HG02981 (cell line): Measurements from ENCODE around the gene FGF22.
"Not testable (repeated sequence)": the region's sequence is repeated elsewhere in the genome, so short reads cannot be mapped to it uniquely, and the experiment has no call there.

Source experiments
- ATAC-seq: cut with Tn5 transposase; IDR thresholded peaks from one replicate; pipeline ENCODE4 v1.9.1; 2021; ENCODE audit warnings: mild to moderate bottlenecking, moderate library complexity; ENCODE audit not compliant: unreplicated experiment

FGF22 gene

DNA sequence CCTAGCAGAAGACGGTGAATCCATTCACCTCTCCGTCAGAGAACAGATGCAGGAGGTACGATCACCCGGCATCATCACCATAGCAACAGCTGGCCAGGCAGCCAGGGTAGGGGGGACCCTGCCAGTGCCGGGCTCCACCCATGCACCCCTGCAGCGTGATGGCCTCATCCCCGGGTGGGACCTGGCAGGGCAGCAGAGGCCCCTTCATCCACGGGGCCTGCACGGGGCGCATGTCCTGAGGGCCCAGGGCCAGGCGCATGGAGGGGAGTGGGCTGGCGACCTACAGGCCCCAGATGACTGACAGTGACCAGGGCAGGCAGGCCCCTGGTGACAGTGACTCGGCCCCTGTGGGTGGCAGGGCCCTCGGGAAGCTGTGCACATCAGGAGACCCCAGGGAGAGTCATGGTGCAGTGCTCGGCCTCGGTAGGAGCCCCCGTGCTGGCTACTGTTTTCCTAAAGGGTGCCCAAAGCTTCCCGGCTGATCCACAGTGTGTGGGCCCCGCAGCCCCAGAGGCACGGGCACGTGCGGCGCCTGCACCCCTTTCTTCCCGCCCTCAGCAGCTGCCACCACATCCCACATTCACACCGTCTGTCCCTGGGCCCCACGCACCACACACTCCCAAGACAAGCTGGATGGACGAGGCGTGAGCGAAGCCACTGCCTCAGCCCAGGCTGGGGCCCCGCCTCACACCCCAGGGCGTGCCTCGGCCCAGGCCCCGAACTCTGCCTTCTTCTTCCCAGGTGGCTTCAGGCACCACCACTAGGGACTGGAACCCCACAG lies 18.6 kb downstream of the FGF22 start:
- no peak for ATAC-seq

- ATAC-seq, result no peak
These were observed 19.5 kb downstream of the FGF22 start for GRCh38 chr19:658916-659839.

DNA sequence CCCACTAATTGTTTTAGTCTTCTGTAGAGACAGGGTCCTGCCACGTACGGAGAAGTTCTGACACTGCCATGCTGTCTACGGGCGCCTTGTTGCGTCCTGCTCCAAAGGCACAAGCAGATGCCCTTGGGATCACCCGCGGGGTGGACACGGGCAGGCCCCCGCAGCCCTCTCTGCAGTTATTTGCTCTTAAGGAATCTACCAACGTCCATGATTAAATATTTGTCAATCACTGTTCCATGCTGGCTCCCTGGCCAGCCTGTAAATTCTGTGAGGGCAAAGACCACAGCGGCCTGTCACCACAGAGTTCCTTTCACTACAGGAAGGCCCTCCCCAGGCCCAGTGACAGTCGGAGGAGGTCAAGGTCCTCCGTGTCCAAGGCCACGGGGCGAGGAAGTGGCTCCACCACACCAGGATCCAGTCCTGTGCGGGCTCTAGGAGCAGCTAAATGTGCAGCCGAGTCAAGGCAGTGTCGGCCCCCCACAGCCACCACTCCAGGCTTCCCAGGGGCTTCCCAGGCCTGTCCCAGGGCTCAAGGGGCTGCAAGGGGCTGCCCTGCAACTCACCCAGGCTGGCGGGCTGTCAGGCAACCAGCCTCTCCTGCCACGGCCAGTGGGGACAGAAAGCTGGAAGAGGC lies 21.2 kb downstream of the FGF22 start:
- no peak for ATAC-seq

GRCh38 chr19:661427-662196 lies 21.9 kb downstream of the FGF22 start:
- ATAC-seq, result no peak

GRCh38 chr19:662207-662961 lies 22.7 kb downstream of the FGF22 start:
- ATAC-seq, result peak; percentile 5

- peak; percentile 52 for ATAC-seq
These were observed 23.4 kb downstream of the FGF22 start, which contains the start of gene RNF126 for GRCh38 chr19:662962-663681. Gene RNF126 (minus strand): TSS chr19:663214. CDS start chr19:663121, 93 bp downstream.

GRCh38 chr19:663682-664117 lies 24.0 kb downstream of the FGF22 start:
- no peak for ATAC-seq

DNA sequence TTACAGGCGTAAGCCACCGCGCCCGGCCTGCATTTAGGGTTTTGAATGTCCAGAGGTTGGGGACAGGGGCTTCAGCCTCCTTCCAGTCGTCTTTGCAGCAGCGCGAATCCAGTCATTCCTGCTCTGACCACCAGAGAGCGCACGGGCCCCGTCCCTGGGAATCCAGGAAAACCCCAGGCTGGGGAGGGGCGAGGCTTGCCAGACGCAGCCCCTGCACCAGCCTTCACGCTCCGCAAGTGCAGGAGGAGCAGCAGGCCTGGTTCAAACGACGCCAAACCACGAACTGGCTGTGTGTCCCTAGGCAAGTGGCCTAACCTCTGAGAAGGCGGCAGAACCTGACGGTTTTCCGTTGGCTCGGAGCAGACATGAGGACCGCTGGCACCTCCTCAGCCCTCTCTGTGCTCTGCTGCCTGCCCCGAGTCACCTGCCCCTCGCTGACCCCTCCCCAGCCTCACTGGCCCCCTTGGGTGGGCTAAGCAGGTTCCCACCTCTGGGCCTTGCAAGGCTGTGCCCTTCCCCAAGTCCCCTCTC lies 25.3 kb downstream of the FGF22 start:
- no peak for ATAC-seq

DNA sequence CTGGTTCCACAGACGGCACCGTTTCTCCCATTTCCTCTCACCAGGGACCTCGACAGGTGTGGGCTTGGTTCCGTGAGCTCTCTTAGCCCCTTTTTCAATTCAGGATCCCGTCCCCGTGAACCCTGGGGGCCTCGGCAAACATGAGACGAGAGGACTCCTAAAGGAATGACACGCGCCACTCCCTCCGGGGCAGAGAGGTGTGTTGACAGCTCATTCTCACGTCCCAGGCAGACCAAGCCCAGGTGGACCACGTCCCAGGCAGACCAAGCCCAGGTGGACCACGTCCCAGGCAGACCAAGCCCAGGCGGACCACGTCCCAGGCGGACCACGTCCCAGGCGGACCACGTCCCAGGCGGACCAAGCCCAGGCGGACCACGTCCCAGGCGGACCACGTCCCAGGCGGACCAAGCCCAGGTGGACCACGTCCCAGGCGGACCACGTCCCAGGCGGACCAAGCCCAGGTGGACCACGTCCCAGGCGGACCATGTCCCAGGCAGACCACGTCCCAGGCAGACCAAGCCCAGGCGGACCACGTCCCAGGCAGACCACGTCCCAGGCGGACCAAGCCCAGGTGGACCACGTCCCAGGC lies 27.4 kb downstream of the FGF22 start:
- ATAC-seq, result not testable (repeated sequence)

- not testable (repeated sequence) for ATAC-seq
These were observed 29.2 kb downstream of the FGF22 start for GRCh38 chr19:668675-669434.

DNA sequence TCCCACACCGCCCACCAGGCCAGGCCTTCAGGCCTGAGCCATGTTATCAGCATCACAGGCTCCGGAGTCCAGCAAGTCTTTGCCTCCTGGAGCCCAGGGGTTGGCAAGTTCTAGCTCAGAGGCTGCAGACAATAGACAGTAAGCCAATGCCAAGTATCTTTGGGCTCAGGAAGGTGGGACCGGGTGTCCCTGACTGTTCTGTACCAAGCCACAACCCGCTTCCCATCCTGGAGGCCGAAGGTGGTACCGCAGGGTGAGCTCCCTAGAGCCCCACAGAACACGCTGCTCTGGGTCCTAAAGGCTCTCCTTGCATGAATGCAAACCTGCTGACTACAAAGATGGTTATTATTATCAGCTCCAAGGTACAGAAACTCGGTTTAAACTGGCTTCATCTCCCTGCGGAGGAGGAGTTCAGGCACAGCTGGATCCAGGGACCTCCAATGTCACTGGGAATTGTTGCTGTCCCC lies 31.0 kb downstream of the FGF22 start:
- no peak for ATAC-seq

DNA sequence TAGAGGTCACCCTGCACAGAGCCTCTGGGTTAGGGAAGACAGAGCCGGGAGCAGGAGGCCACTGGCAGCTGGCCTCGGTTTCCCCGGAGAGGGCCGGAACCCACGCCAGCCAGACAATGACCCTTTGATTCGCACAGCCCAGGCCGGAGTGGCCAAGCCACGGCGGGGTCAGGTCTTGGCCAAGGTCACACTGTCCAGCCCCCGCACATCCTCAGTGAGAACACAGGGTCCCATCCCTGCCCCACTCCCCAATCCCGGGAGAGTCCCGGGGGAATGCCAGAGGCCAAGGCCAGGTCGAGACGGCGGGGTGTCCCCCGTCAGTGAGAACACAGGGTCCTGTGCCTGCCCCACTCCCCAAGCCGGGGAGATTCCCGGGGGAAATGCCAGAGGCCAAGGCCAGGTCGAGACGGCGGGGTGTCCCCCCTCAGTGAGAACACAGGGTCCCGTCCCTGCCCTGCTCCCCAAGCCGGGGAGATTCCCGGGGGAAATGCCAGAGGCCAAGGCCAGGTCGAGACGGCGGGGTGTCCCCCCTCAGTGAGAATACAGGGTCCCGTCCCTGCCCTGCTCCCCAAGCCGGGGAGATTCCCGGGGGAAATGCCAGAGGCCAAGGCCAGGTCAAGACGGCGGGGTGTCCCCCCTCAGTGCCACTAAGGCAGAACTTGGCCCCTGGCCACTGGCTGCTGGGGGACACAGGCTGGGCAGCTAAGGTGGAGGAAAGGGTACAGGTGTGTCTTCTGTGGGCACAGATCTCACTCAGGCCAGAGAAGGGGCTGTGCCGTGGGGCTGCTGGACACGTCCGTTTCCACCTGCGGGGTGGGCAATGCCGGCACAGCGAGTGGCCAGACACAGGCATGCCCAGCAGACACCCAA lies 34.8 kb downstream of the FGF22 start:
- ATAC-seq, result no peak

- no peak for ATAC-seq
These were observed 36.3 kb downstream of the FGF22 start for GRCh38 chr19:676007-676338.

DNA sequence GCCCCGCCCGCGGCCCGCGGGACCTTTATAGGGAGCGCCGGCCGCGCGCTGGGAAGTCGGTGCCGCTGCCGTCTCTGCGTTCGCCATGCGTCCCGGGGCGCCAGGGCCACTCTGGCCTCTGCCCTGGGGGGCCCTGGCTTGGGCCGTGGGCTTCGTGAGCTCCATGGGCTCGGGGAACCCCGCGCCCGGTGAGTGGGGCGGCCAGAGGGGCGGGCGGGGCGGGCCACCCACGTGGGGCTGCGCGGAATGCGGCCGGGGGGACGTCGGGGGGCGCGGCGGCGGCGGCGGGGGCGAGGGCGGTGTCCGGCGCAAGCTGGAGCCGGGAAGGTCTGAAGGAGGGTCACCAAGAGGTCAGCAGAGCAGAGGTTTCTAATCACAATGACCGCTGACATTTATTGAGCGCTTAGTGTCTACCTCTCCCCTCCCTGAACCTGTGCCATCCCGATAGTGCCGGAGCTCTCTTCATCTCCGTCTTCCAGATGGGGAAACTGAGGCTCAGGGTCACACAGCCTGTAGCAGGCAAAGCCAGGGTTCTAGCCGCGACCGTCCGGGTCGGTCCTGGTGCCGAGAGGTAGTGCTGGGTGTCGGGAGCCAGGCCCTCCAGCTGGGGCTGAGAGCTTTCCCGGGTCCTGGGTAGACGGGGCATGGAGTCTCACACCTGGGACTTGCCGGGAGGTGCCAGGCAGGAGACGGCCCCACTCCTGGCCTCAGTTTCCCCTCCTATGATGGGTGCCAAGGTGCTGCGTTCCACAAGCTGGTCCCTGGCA lies 36.8 kb downstream of the FGF22 start, which contains the start of gene FSTL3:
Gene FSTL3 (plus strand): TSS at position 54 of the 767 bp plus-strand sequence. CDS start 32 bp downstream, at position 86.
- ATAC-seq, result no peak

GRCh38 chr19:677201-677600 lies 37.5 kb downstream of the FGF22 start:
- ATAC-seq, result no peak
